Skeletal muscle cell (primary cell): ENCODE measurements around the gene BTBD9.
"Not testable (repeated sequence)": the region's sequence is repeated elsewhere in the genome, so short reads cannot be mapped to it uniquely, and the experiment has no call there.

ENCODE experiments used
- DNase-seq: peaks from one replicate; pipeline ENCODE4 v3.0.0-alpha.2; 2010; ENCODE audit warnings: low read depth
- H3K4me3 ChIP-seq: 2 replicates; pipeline ENCODE4 v1.5.1; 2011; ENCODE audit warnings: low read depth, mild to moderate bottlenecking, control low read depth, low read length, moderate library complexity

The BTBD9 gene

DNA sequence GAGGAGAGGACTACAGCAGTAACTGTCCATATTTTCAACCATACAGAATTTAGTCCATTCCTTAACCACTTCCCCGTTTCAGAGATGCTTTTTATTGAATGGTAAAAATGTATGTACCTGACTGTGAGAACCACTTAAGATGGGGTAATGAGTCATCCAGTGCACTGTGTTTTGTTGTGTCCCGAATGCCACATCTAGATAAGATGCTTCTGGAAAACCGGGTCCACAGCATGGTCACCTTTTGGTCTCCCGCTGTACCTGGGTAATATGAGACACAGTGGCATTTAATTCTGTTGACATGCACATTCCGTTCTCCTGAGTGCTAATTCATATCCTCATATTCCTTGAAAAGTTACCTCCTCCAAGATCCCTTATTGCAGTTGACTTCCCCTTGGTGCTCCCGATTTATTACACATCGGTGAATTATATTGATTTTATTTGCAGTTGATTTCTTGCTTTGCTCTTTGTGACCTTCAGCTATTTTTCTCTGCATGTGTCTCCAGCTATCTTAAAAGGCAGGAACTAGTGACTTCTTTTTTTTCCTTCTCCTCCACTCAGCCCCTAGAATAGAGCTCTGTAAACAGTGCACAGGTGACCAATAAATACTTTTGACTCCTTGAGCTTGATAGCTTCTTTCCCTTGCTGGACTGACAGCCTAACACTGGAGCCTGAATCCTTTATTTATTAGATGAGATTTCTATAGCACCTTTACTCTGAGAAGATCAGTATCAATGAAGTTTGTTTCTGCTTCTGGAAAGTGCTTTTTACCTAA, 505.6 kb downstream of the BTBD9 start:
- no peak overlapping the region for H3K4me3 ChIP-seq
- DNase-seq = no peak

DNA sequence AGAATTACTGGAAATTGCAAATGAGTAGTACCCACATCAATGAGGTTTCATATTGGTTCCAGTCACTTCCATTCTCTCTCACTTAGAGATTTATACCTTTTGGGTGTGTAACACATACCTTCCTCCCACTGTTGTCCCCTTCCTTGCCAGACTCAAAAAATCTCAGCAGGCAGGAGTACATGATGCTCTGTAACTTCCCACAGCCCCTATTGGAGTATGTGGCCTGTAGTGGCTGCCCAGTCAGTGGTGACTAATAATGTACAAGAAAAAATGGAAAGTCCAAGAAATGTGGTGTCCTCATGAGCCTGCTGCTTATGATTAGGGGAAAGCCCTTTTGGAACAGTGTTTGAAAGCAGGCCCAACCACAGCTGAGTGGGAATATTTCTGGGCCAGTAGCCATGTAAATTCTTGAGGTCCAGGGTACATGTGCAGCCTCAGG, 508.2 kb downstream of the BTBD9 start:
- no peak overlapping the region for H3K4me3 ChIP-seq
- peak; percentile 94 for DNase-seq

DNA sequence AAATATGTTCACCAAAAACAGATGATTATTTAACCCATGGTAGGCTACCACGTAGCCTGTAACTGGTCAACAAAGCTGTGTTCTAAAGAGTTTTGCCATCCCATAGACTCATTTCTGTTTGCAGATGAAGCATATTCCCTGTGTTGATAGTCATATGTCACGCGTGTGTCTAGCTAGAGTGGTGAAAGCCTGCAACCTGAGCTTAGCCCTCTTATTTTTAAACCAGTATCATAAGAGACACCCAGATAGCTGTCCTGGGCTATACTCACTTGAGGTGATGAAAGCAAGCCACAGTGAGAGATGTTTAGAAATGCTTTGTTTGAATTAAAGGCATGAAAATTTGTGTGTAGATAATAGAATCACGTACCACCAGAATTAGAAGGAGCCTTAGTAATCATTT, 512.4 kb downstream of the BTBD9 start:
- H3K4me3 ChIP-seq = no peak overlapping the region
- DNase-seq = no peak

DNA sequence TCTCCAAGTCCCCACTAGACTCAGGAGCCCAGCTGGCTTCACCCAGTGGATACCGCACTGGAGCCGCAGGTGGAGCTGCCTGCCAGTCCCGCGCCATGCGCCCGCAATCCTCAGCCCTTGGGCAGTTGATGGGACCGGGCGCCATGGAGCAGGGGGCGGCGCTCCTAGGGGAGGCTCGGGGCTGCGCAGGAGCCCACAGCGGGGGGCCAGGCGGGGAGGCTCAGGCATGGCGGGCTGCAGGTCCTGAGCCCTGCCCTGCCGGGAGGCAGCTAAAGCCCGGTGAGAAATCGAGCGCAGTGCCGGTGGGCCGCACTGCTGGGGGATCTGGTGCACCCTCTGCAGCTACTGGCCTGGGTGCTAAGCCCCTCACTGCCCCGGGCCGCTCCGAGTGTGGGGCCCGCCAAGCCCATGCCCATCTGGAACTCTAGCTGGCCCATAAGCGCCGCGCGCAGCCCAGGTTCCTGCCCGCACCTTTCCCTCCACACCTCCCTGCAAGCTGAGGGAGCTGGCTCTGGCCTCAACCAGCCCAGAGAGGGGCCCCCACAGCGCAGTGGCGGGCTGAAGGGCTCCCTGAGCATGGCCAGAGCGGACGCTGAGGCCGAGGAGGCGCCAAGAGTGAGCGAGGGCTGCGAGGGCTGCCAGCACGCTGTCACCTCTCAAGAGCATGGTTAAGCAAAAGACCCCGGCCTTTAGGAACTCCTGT, 515.4 kb downstream of the BTBD9 start:
- H3K4me3 ChIP-seq, DNase-seq: not testable (repeated sequence)

DNA sequence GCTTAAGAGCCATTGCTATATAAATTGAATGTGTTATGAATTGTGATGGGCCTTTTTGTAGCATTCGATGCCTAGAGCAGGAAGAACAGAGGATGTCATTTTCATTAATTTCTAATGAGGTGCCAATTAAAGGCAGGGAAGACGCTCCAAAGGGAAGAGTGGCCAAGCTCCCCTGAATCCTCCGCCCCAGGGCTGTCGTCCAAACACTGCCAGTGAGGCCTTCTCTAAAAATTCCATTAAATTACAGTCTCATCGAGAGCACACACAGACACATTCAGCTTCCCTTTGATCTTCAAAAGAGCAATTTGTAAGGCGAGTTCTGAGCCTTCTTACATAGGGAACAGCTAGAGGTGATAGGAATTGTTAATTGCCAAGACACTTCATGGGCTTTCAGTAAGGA, 520.2 kb downstream of the BTBD9 start:
- no peak for DNase-seq
- H3K4me3 ChIP-seq = no peak overlapping the region

DNA sequence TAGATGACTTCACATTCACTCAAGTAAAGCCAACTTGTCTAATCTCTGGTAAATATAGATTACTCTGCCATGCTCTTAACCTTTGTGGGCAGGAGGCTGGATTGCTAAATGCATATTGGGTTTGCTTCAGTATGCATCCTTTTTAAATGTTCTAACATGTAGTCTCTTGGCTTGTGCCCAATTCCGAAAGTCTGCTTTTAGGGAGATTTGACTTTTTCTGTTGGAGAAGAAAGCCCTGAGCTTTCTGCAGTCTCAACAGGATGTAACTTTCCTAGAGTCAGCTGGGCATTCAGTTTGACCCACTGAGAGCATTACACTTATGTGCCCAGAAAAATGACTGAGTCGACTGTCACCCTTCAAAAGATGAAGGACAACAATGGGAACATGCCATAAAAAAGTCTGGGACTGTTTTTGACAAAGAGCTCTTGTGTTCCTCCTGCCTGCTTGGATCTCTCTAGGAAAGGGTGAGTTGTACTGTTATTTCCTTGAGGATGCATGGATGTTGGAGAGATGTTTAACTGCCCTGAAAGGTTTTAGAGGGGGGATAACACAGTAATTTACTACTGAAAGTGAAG, 520.9 kb downstream of the BTBD9 start:
- H3K4me3 ChIP-seq = no peak overlapping the region
- DNase-seq = no peak
